ENCODE results near the gene PLLP. TPM values are rescaled to one million over a fixed set of nuclear protein-coding genes. Genes with fewer than 3 reads are reported as not detected.

The PLLP gene
- polyA plus RNA-seq, 1 donor from 2014 or later: not detected

DNA sequence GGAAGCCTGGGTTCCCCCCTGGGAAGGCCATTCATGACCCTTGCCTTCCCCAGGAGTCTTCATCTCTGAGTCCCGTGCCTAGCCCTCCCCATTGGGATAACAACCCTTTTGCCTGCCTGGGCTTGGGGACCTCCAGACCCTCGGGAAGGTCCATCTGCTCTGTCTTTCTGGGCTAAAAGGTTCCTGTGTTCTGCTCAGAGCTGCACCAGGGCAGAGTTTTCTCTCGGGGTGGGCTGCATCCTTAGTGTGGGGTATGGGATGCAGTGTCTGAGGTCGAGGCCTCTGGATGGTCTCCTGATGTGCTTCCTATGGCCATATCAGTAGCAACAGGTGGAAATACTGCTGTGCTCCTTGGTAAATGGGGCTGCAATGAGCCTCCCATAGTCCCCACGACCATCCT lies 22.9 kb upstream of the PLLP start:
- Histone ChIP-seq H4K20me1 (ENCODE audit: insufficient read depth) (no peaks in the 10 kb centered on the region), H3F3A (ENCODE audit: insufficient read depth, low read length, poor library complexity, severe bottlenecking) (no peaks in the 10 kb centered on the region), H3K36me3 (ENCODE audit: insufficient read depth, low read length) (no peaks in the 10 kb centered on the region), H3K4me2 (ENCODE audit: low read length) (no peak overlapping the region), H3K9ac (ENCODE audit: low read length) (no peak overlapping the region), H3K9me3 (ENCODE audit: low read length) (no peaks in the 10 kb centered on the region), H3K27me3 (ENCODE audit: insufficient read depth, low read depth, low read length) (no peaks in the 10 kb centered on the region), H3K27ac (ENCODE audit: low read length) (no peak overlapping the region), H3K9me2 (ENCODE audit: insufficient read depth, low read length) (no peaks in the 10 kb centered on the region), H2AFZ (ENCODE audit: low read depth, low read length) (no peak overlapping the region), H3K79me2 (replicated peaks; ENCODE audit: insufficient read depth, low read length) (no peaks in the 10 kb centered on the region), H3K4me3 (ENCODE audit: low read length) (no peak overlapping the region)
- TF ChIP-seq MXI1 (conservative IDR thresholded peaks at IDR 0.05; ENCODE audit: poor library complexity, severe bottlenecking): no peak
- no peak for TF ChIP-seq EP300 (conservative IDR thresholded peaks at IDR 0.05; ENCODE audit: poor library complexity, severe bottlenecking)
- TF ChIP-seq, protein P1, sequence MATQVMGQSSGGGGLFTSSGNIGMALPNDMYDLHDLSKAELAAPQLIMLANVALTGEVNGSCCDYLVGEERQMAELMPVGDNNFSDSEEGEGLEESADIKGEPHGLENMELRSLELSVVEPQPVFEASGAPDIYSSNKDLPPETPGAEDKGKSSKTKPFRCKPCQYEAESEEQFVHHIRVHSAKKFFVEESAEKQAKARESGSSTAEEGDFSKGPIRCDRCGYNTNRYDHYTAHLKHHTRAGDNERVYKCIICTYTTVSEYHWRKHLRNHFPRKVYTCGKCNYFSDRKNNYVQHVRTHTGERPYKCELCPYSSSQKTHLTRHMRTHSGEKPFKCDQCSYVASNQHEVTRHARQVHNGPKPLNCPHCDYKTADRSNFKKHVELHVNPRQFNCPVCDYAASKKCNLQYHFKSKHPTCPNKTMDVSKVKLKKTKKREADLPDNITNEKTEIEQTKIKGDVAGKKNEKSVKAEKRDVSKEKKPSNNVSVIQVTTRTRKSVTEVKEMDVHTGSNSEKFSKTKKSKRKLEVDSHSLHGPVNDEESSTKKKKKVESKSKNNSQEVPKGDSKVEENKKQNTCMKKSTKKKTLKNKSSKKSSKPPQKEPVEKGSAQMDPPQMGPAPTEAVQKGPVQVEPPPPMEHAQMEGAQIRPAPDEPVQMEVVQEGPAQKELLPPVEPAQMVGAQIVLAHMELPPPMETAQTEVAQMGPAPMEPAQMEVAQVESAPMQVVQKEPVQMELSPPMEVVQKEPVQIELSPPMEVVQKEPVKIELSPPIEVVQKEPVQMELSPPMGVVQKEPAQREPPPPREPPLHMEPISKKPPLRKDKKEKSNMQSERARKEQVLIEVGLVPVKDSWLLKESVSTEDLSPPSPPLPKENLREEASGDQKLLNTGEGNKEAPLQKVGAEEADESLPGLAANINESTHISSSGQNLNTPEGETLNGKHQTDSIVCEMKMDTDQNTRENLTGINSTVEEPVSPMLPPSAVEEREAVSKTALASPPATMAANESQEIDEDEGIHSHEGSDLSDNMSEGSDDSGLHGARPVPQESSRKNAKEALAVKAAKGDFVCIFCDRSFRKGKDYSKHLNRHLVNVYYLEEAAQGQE (IDR thresholded peaks at IDR 0.05; ENCODE audit: borderline replicate concordance): no peak
- no peak for TF ChIP-seq EZH2 (IDR thresholded peaks at IDR 0.05; ENCODE audit: borderline replicate concordance, insufficient read depth, low read length, poor library complexity, severe bottlenecking)
- no peak for TF ChIP-seq SMC3 (conservative IDR thresholded peaks at IDR 0.05; ENCODE audit: poor library complexity)
- TF ChIP-seq TAF1 (IDR thresholded peaks at IDR 0.05; ENCODE audit: low read depth): no peak
- TF ChIP-seq RAD21 (conservative IDR thresholded peaks at IDR 0.05): no peak

DNA sequence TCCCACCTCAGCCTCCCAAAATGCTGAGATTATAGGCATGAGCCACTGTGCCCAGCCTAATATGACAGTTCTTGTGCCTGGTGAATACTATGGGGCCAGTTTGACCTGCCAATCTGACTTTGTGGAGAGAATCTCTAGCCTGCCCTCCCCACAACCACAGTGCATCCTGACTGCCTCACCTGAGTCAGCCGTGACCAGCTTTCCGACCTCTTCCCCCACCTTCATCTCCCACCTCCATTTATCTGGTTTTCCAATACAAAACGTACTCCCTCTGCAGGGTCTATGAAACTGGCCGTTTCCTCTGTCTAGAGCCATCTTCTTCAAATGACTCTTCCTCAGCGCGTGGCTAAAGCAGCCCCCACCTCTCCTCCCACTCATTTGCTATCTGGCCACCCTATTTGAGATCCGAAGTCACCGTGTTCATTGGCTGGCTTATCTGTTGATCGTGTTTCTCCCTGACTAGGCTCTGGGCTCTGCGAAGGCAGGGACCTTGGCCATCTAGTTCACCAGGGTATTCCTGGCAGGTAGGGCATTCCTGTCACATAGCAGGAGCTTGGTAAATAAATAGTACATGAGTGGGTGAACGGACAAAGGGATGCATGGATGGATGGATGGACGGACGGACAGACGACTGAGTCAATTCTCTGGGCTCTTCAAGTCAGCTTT lies 22.3 kb upstream of the PLLP start:
- no peak overlapping the region for H3K4me3 ChIP-seq (ENCODE audit: low read length)
- TF ChIP-seq RAD21 (conservative IDR thresholded peaks at IDR 0.05): no peak
- TF ChIP-seq MXI1 (conservative IDR thresholded peaks at IDR 0.05; ENCODE audit: poor library complexity, severe bottlenecking): no peak
- TF ChIP-seq TAF1 (IDR thresholded peaks at IDR 0.05; ENCODE audit: low read depth): no peak
- no peaks in the 10 kb centered on the region for H3K9me2 ChIP-seq (ENCODE audit: insufficient read depth, low read length)
- H3K79me2 ChIP-seq (replicated peaks; ENCODE audit: insufficient read depth, low read length): no peaks in the 10 kb centered on the region
- H3K36me3 ChIP-seq (ENCODE audit: insufficient read depth, low read length): no peaks in the 10 kb centered on the region
- H2AFZ ChIP-seq (ENCODE audit: low read depth, low read length): no peak overlapping the region
- no peaks in the 10 kb centered on the region for H3K9me3 ChIP-seq (ENCODE audit: low read length)
- no peak overlapping the region for H3K27ac ChIP-seq (ENCODE audit: low read length)
- H3K9ac ChIP-seq (ENCODE audit: low read length): no peak overlapping the region
- H3F3A ChIP-seq (ENCODE audit: insufficient read depth, low read length, poor library complexity, severe bottlenecking): no peaks in the 10 kb centered on the region
- H4K20me1 ChIP-seq (ENCODE audit: insufficient read depth): no peaks in the 10 kb centered on the region
- no peaks in the 10 kb centered on the region for H3K27me3 ChIP-seq (ENCODE audit: insufficient read depth, low read depth, low read length)
- H3K4me2 ChIP-seq (ENCODE audit: low read length): no peak overlapping the region

DNA sequence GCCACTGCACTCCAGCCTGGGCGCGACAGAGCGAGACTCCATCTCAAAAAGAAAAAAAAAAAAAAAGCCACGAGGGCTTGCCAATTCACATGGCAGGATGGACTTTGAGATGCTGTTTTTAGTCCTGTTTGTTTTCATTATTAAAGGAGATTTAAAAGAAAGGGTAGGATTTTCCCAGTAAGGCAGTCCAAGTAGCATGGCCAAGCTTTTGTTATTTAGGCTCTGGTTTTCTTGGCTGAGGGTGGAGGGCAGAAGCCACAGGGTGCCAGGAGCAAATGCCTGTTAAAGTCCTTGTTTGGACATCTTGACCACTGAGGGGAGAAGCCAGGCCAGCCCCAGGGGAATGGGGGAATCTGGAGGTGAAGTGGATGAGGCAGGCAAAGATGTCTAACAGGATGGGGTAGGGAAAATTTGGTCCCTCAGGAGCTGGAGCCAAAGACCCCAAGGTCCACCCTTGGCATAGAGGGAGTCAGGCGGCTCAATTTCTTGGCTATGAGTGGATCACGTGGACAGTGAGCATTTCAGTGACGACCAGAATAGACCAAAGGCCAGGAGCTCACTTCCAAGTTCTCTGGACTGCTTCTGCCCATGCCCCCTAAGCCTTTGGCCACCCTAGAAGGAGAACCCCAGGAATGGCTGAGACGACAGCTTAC lies 20.8 kb upstream of the PLLP start:
- no peaks in the 10 kb centered on the region for H4K20me1 ChIP-seq (ENCODE audit: insufficient read depth)
- H3K27me3 ChIP-seq (ENCODE audit: insufficient read depth, low read depth, low read length): no peaks in the 10 kb centered on the region
- H3K9me2 ChIP-seq (ENCODE audit: insufficient read depth, low read length): no peaks in the 10 kb centered on the region
- no peaks in the 10 kb centered on the region for H3K79me2 ChIP-seq (replicated peaks; ENCODE audit: insufficient read depth, low read length)
- H3K36me3 ChIP-seq (ENCODE audit: insufficient read depth, low read length): no peaks in the 10 kb centered on the region
- H3K4me3 ChIP-seq (ENCODE audit: low read length): no peak overlapping the region
- H3F3A ChIP-seq (ENCODE audit: insufficient read depth, low read length, poor library complexity, severe bottlenecking): no peaks in the 10 kb centered on the region
- H2AFZ ChIP-seq (ENCODE audit: low read depth, low read length): no peak overlapping the region
- no peak overlapping the region for H3K4me2 ChIP-seq (ENCODE audit: low read length)
- H3K9ac ChIP-seq (ENCODE audit: low read length): no peak overlapping the region
- no peak overlapping the region for H3K27ac ChIP-seq (ENCODE audit: low read length)
- TF ChIP-seq, protein P2, sequence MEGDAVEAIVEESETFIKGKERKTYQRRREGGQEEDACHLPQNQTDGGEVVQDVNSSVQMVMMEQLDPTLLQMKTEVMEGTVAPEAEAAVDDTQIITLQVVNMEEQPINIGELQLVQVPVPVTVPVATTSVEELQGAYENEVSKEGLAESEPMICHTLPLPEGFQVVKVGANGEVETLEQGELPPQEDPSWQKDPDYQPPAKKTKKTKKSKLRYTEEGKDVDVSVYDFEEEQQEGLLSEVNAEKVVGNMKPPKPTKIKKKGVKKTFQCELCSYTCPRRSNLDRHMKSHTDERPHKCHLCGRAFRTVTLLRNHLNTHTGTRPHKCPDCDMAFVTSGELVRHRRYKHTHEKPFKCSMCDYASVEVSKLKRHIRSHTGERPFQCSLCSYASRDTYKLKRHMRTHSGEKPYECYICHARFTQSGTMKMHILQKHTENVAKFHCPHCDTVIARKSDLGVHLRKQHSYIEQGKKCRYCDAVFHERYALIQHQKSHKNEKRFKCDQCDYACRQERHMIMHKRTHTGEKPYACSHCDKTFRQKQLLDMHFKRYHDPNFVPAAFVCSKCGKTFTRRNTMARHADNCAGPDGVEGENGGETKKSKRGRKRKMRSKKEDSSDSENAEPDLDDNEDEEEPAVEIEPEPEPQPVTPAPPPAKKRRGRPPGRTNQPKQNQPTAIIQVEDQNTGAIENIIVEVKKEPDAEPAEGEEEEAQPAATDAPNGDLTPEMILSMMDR (IDR thresholded peaks at IDR 0.05; ENCODE audit: poor library complexity, severe bottlenecking): no peak
- TF ChIP-seq SMC3 (conservative IDR thresholded peaks at IDR 0.05; ENCODE audit: poor library complexity): no peak
- TF ChIP-seq EP300 (conservative IDR thresholded peaks at IDR 0.05; ENCODE audit: poor library complexity, severe bottlenecking): no peak
- TF ChIP-seq, protein P1 (IDR thresholded peaks at IDR 0.05; ENCODE audit: borderline replicate concordance): no peak
- no peak for TF ChIP-seq TAF1 (IDR thresholded peaks at IDR 0.05; ENCODE audit: low read depth)
- TF ChIP-seq POLR2AphosphoS5 (IDR thresholded peaks at IDR 0.05): no peak
- no peak for TF ChIP-seq EZH2 (IDR thresholded peaks at IDR 0.05; ENCODE audit: borderline replicate concordance, insufficient read depth, low read length, poor library complexity, severe bottlenecking)
- TF ChIP-seq RAD21 (conservative IDR thresholded peaks at IDR 0.05): no peak
- no peak for TF ChIP-seq MXI1 (conservative IDR thresholded peaks at IDR 0.05; ENCODE audit: poor library complexity, severe bottlenecking)
- no peaks in the 10 kb centered on the region for H3K9me3 ChIP-seq (ENCODE audit: low read length)

Data from neural cell (in vitro differentiated cells).